ENCODE data around the gene LRRC8C.

The LRRC8C gene

DNA sequence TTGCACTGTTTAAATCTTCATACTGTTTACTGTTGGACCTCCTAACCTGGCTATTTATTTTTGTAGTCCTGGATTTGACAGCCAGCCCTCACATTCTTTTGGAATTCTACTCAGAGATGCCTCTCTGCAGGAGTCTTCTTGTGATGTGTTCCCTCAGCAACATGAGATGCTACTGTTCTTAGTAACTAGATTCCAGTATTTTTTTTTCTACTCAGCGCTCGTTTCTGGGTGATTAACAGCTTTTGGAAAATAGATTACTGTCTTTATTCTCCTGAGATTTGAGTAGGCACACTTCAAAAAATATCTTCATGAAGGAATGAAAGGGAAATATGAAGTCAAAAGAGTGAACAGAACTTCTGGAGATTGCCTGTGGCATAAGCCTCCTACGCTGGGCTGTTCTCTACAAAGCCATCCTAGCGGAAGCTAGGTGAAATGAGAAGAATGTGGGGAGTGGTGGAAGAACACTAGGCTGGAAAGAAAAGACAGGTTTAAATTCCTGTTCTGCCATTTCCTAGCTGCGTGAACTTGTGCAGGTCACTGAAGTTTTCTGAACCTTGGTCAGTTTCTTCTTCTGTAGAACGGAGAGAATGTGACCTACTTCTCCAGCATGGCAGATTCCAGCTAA is 75.9 kb downstream of the LRRC8C start:
- no peak for DNase-seq

DNA sequence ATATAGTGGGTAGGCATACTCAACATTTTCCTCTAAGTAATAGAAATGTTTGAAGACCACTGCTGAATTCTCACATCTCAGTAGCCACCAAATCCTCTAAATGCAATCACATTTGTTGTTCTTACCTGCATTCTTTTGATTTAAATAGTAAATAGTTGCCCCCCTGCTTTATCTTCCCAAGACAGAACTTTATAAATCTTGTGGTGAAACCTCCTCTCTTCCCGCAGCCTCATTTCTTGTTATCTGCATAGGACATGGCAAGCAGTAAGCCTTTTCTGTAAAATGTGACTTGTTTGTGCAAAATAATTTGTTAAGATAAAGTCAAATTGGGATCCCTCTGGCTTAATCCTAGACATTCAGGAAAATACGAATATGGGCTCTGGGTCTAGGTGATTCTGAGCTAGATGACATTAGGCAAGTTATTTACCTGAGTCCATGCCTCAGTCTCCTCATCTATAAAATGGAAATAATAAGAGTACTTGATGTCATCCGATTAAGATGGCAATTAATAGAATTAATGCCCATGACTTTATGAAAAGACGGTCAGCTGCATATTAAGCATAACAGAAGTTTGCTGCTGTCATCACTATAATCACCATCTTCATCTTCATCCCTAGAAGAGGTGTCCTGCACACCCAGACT is 77.7 kb downstream of the LRRC8C start:
- no peak for DNase-seq

DNA sequence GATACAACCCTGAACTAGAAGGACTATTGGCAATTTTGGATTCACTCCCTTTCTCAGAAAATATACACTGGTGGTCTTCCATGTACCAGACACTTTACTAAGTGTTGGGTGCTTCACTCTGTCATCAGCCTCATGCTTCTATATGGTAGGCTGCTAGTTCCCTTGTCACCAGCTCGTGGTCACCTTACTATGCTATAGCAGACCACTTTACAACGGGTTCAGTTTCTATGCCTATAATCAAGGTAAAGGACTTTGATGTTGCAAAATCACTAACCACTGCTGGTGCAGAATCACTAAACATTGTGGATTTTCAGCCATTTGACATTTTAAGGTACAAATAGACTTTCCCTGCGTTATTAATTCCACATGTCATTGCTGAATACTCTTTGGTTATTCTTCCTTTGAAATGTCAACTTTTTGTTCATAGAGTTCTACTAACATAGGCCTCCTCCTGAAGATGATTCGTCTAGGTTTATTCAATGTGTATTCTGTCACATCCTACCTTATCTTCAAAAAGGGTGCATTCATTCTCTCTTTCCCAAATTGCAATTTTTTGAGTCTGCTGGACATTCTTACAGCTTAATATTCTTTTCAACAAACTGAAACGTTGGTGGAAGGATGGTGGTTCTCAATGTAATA is 78.3 kb downstream of the LRRC8C start:
- DNase-seq = no peak

DNA sequence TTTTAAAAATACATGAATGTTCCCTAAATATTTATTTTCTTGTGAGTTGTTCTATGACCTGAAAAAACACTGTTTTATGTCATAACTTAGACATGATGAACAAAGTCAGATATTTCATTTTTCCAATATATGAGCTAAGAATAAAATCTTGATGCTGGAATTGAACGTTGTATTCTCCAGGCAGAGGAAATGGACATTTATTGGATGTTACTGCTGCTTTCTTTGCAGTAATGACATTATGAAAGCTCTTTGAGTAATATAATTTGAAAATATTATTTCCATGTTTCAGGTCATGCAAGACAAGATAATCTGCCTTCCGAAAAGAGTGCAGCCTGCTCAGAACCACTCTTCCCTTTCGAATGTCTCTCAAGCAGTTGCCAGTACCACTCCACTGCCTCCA is 79.5 kb downstream of the LRRC8C start:
- no peak for DNase-seq

DNA sequence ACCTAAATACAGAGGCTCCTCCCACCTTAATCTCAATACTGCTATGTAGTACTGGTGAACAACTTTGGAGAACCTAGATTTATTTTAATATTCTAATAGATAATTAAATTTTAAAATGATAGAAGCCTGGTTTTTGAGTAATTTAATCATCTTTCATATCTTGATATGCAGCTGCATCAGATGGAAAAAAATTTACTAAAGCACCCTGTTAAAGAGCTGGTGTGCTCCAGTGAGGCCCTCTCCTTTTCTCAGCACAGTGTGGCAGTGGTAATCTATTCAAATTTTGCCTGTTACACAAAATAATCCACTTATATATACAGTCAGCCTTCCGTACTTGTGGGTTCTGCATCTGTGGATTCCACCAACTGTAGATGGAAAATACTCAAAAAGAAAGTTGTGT is 82.8 kb downstream of the LRRC8C start:
- no peak for DNase-seq

DNA sequence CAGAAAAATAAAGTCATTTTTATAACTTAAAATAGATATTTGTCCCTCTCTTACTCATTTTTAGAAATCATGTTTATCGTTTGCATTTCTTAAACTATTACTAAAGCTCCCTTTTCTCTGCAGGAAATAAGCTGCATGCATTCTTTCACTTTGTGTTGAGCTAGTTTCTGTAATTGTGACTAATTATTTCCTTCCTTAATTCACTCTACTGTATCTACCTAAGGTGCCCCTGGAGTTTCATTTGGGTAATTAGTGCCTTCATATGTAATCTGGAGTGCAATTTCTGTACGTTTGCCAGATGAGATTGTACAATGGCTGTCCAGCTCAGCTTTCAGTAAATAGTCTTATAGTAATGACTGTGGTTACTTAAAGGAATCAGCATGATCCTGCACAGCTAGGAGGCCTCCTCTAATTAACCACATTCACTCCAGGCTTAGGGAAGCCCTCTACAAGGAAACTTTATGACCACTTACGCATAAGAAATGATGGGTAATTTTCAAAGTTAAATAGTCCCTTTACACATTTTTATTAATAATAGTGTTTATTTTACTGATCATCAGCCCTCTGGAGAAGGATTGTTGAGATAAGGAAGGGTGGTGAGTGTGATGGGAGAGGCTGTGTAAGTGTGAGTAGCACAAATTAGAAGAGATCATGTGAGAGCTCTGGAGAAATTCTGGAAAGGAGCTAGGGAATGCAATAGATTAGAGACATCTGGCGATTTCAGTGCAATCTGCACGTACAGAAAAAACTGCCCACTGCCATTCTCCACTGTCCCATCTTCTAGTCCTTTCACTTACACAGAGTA is 86.8 kb downstream of the LRRC8C start:
- DNase-seq = no peak

DNA sequence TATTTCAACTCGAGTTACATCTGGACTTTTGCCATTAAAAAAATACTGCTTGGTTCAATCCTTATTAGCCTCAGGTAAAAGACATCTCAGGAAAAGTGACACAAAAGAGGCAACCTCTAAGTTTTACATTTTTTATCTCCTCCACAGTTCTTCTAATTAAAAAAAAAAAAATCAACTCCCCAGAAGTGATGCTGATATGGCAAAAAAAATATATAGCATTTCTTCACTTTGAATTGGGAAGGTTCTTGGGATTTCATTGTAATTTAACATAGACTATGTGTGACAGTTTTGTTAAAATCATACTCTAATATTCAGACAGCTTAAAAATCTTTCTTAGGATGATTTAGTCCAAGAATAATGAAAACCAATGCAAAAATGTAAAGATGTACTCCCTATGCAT is 87.9 kb downstream of the LRRC8C start:
- DNase-seq = no peak

DNA sequence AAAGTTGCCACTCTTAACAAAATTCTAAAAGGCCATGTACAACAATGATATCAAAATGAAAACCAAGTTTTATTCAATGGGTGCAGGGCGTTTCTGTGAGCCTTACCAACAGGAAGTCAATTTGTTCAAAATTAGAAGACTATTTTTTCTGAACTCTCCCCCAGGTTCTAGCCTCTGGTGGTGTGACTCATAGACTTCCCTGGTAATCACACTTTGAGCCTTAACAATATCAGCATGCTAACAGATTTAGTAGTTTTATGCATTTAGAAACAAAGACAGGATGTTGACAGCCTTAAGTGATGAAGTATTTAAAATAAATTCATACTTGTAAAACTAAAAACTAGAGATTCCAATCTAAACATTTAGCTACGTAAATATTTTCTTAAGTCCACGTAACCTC is 88.4 kb downstream of the LRRC8C start:
- no peak for DNase-seq

DNA sequence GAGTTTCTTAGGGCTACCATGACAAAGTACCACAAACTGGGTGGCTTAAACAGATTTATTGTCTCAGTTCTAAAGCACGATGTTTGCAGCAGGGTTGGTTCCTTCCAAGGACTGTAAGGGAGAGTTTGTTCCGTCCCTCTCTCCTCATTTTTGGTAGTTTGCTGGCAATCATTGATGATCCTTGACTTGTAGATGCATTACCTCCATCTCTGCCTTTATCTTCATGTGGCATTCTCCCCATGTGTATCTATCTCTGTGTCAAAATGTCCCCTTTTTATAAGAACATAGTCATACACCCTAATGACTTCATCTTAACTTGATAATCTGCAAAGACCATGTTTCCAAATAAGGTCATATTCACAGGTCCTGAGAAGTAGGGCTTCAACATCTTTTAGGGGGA is 90.2 kb downstream of the LRRC8C start:
- no peak for DNase-seq

DNA sequence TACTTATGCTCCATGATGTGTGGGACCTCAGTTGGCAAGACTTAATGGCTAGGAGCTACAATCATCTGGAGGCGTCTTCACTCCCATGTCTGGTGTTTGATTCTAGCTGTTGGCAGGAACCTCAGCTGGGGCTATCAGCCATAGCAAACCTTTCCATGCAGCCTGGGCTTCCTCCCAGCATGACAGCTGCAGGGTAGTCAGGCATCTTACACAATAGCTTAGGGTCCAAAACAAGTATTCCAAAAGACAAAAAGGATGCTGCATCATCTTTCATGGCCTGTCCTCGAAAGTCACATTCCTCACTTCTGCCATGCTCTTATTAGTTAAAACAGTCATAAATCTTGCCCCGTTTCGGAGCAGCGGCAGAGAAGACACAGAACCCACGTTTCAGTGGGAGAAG is 90.9 kb downstream of the LRRC8C start:
- DNase-seq = no peak

DNA sequence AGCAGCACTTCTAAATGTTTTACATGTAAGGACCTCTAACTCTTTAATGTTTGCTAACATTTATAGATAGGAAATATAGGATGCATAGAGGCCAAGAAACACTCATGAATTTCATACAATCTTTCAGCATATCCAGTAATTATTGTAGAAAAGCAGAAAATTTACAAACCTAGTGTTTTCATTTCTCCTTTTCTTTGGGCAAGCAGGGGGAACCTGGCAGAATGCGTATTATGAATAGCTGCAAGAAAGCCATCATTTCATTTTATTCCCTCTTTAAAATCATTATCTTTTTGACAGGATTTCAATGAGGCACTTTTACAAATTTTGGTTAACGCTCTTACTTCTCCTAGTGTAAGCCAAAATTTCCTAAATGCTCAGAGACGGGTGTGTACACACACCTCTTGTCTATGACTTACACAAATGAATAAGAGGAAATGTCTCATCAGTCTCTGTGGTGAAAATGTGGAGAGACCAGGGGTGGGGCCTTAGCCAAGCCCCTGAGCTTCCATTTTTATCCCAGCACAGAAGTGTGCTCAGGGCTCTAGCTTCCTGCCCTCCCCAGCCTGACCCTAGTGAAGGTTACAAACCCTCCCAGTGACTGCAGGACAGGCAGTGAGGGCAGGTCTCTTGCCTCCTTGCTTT is 91.6 kb downstream of the LRRC8C start:
- peak; percentile 72 for DNase-seq

DNA sequence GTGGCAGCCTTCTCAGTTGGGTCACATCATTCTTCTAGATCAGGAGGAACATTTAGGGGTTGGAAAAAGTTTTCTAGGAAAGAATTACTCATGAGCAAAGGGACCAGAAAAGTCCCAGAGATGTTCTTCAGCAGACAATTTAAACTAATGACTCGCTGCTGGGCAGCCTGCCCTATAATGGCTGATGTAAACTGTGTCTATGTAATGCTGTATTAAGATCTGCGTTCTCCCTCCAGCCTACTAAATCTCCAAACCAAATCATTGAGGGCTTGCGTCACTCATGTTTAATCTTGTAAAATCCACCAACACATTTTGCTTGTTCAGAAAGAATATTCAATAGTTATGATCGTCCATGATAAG is 92.1 kb downstream of the LRRC8C start:
- DNase-seq = no peak

DNA sequence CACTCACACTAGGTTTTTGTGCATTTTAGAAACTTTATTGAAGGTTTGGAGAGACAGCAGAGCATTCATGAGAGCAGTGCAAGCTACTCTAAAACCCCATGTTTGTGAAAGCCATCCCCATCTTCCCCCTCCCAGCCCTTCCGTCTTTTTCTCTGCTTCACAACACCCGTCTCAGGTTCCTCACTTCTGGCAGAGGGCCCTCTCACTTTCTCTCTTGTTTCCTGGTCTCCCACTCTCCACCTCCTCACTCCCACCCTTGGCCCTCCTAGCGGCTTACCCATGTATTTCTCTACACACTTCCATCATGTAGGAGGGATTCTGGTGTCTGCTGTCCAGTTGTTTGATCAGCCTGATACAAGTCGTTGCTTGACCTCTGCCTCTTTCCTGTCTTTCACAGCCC is 92.7 kb downstream of the LRRC8C start:
- no peak for DNase-seq

DNA sequence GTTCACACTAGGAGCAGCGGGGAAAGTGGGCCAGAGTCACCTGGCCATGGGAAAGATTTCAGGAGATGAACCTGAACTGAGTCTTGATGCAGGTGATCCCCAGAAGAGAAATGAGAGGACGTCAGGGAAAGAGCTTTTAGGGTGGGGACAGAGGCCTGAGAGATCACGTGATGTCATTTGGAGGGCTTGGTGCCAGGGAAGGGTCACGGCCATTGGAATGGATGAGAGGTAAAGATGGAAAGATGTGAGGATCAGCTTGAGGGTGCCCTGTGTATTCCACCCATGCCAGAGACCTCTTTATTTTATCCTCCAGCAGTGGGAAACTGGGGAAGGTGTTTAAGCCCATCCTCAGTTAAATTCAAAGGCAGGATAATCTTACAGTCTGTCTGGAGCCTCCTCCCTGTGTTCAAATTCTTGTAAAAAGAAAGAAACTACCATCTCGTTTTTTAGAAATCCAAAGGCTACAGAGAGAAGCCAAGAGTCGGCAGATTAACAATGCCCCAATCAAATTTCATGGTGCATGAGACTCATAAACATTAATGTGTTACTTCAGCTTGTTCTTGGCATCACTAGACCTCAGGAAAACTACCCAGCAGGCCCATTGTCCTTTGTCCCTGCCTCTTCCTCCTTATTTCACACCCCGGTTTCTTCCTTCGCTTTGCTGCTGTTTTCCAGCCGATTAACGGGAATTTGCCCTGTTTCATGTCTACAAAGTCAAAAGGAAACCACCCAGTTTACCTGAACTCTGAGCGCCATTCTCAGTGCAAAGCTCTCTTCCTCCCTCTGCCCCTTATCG is 94.8 kb downstream of the LRRC8C start:
- DNase-seq = no peak

DNA sequence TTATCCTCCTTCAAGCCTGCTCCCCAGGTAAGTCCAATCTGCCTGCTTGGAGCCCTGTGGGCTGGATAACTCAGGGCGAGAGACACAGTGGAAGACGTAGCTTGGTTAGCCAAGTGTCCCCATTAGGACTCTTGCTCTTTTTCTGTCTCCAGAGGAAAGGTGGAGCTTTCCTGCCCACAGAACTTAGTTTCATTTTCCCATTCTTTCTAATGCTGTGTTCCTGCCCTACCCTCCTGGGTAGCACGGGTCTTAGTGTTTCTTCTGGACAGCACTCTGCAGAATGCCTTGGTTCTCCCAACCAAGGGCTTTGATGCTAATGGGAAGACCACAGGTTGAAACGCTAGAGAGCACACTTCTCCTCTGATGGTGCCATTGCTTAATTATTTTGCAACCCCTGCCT is 95.5 kb downstream of the LRRC8C start:
- no peak for DNase-seq

DNA sequence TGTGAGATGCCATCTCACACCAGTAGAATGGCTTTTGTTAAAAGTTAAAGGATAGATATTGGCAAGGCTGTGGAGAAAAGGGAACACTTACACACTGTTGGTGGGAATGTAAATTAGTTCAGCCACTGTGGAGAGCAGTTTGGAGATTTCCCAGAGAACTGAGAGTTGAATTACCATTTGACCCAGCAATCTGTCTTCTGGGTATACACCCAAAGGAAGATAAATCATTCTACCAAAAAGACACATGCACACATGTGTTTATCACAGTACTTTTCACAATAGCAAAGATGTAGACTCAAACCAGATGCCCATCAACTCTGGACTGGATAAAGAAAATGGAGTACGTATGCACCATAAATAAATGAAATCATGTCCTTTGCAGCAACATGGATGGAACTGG is 99.3 kb downstream of the LRRC8C start:
- DNase-seq = no peak

DNA sequence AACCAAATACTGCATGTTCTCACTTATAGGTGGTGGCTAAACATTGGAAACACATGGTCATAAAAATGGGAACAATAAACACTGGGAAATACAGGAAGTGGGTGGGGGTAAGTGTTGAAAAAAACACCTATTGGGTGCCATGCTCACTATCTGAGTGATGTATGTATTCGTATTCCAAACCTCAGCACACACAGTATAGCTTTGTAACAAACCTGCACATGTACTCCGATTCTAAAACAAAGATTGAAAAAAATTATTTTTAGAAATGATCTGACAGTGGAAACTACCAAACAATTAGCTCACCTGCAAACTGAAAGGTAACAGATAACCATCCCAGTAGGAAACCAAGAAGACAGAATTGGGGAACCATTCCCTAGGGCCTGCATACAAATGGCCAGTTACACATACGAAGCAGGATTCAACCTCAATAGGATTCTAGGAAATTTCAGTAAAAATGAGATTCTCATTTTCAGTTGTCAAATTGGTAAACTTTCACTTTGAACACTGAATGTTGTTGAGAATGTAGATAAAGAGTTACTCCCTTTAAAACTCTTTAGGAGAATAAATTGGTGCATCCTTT is 99.8 kb downstream of the LRRC8C start:
- no peak for DNase-seq

DNA sequence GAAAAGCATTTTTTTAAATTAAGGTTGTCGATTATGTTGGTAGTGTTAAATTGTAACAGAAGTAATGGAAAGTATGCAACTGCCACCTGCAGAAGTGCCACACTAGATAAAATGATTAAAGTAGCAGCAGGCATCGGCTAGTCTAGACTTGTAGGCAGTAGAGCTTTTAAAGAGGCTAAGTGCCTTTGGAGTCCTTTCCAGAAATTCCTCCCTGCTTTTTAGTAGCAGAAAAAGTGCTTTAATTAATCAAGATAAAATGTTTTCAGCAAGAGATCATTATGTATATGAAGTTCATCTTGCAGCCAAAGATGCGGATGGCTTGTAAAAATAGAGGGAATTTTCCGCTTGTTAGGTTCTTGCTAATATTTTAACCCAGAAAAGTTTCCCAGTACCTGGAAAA is 100.8 kb downstream of the LRRC8C start:
- no peak for DNase-seq

DNA sequence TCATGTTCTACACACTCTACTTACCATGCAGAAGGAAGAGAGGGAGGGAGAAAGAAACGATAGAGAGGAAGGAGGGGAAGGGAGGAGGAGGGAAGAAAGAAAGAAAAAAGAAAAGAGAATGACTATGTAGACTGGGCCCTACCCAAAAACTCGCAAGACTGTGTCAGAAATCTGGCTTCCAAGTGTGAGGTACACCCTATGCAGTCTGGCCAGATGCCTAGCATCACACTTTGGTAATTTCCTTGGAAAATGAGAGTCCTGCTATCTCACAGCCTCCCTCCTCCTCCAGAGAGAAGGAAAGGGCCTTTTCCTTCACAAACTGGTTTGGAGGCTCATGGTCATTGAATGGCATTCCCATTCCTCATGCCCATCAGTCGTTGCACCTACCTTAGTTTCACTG is 101.5 kb downstream of the LRRC8C start:
- no peak for DNase-seq

DNA sequence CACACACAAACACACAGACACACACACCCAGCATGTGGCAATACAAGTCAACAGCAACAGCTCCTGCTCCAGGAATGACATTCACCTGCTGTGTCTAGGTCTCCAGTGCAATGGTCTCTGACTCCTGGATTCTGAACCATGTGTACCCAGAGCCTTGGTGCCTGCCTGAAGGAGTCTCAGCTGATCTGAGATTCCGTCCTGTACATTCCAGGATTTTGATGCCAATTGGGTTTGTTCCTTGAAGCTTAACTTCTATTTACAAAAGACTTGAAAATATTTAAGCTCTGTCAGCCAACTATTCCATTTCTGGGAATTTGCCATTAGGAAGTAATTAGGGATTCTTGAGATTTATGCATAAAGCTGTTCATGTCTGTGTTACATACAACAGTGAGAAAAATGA is 102.6 kb downstream of the LRRC8C start:
- DNase-seq = no peak

DNA sequence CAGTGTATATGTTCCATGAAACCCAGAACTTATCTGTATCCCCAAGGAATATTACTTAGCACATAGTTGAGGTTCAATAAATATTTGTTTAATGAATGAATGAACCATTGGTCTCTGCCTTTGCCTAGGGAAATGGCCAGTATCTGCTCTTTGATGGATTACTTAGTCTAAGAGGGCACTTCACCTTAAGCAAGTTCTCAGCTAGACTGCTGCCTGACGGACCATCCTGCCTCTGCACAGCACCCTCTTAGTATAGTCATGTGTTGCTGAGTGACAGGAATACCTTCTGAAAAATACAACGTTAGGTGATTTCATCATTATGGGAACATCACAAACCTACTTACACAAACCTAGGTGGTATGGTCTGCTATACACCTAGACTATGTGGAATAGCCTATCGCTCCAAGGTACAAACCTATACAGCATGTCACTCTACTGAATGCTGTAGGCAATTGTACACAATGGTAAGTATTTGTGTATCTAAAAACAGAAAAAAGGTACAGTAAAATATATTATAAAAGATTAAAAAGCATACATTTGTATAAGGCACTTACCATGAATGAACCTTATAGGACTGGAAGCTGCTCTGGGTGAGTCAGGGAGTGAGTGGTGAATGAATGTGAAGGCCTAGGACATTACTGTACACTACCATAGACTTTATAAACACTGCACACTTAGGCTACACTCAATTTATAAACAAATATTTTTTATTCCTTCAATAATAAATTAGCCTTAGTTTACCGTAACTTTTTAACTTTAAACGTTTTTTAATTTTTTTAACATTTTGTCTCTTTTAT is 104.2 kb downstream of the LRRC8C start:
- no peak for DNase-seq
